GM18907 (cell line): ENCODE measurements around the gene LAMTOR1.
"Not testable (repeated sequence)": the region's sequence is repeated elsewhere in the genome, so short reads cannot be mapped to it uniquely, and the experiment has no call there.

Experiments used
- ATAC-seq: cut with Tn5 transposase; IDR thresholded peaks from one replicate; pipeline ENCODE4 v1.9.1; 2021; ENCODE audit warnings: mild to moderate bottlenecking, moderate library complexity; ENCODE audit not compliant: unreplicated experiment

Gene LAMTOR1

DNA sequence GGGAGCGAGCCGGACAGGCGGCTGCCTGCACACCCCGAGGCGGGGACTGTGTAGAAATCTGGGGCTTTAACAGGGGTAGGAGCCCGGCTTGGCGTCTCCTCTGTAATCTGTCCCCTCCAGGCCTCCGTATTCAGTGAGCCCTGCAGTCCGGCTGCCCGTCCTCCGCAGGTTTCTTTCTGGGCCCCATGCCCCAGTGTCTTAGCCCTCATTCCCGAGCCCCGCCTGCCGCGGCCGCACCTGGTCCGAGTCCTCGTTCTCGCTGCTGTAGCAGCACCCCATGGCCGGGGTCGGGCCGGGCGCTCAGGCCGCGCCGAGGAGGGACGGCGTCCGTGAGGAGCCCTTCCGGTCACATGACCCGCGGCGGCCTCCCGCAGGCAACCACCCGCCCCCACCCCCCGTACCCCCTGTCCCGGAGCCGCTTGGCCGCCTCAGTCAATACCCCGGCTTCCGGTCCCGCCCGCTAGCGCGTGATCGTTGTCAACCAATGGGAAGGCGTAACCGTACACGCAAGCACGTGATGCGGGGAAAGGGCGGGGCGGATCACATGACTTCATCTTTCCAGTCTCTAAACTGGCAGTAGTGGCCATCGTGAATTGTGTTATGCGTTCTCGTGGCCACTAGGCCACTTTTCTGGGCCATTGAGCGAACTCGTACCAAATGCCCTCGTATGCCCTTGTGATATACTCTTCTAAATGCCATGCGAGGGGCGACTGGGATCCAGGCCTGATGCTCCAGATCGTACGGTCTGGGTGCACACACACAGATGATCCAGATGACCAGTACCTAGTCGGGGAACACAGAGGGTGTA is at the start of gene LAMTOR1:
TSS of gene LAMTOR1 (minus strand) at position 352 of the 808 bp plus-strand sequence. CDS start at position 279, 73 bp downstream.
- peak; percentile 79 for ATAC-seq

GRCh38 chr11:72150882-72151281 is 47.8 kb upstream of the LAMTOR1 start:
- ATAC-seq = no peak

- no peak for ATAC-seq
These were observed 43.5 kb upstream of the LAMTOR1 start for GRCh38 chr11:72146625-72147024.

- ATAC-seq = no peak
These were observed 41.9 kb upstream of the LAMTOR1 start for GRCh38 chr11:72144807-72145565.

GRCh38 chr11:72142543-72142942 is 39.4 kb upstream of the LAMTOR1 start:
- not testable (repeated sequence) for ATAC-seq

- ATAC-seq = not testable (repeated sequence)
These were observed 39.0 kb upstream of the LAMTOR1 start for GRCh38 chr11:72142086-72142485.

GRCh38 chr11:72141066-72141465 is 38.0 kb upstream of the LAMTOR1 start:
- no peak for ATAC-seq

DNA sequence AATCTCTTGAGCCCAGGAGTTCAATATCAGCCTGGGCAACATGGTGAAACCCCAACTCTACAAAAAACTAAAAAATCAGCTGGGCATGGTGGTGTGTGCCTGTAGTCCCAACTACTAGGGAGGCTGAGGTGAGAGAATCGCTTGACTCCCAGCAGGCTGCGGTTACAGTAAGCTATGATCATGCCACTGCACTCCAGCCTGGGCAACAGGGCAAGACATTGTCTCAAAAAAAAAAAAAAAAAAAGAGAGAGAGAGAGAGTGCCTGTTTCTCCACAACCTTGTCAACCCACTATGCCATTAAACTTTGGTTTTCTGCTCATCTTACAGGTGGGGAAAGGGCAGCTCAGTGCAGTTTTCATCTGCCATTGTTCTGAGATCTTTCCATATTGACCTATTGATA is 37.6 kb upstream of the LAMTOR1 start:
- ATAC-seq = no peak

- no peak for ATAC-seq
These were observed 36.4 kb upstream of the LAMTOR1 start for GRCh38 chr11:72139500-72139899.

DNA sequence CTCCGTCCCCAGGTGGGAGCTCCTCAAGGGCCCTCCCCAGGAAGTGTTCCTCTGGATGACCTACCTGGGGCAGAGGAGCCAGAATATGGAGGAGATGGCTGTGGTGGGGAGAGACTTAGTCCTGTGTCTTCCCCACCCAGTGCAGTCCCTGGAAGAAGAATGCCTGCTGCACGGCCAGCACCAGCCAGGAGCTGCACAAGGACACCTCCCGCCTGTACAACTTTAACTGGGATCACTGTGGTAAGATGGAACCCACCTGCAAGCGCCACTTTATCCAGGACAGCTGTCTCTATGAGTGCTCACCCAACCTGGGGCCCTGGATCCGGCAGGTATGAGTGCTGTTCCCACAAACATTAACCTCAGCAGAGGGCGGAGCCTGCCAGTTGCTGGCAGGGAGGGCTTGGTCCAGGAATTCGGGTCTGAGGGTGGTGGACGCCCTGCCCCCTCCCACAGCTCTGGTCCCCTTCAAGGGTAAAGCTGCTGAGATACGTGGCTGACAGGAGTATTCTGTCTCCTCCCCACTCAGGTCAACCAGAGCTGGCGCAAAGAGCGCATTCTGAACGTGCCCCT is 35.8 kb upstream of the LAMTOR1 start:
- ATAC-seq = no peak

- no peak for ATAC-seq
These were observed 33.7 kb upstream of the LAMTOR1 start for GRCh38 chr11:72136684-72137262.

DNA sequence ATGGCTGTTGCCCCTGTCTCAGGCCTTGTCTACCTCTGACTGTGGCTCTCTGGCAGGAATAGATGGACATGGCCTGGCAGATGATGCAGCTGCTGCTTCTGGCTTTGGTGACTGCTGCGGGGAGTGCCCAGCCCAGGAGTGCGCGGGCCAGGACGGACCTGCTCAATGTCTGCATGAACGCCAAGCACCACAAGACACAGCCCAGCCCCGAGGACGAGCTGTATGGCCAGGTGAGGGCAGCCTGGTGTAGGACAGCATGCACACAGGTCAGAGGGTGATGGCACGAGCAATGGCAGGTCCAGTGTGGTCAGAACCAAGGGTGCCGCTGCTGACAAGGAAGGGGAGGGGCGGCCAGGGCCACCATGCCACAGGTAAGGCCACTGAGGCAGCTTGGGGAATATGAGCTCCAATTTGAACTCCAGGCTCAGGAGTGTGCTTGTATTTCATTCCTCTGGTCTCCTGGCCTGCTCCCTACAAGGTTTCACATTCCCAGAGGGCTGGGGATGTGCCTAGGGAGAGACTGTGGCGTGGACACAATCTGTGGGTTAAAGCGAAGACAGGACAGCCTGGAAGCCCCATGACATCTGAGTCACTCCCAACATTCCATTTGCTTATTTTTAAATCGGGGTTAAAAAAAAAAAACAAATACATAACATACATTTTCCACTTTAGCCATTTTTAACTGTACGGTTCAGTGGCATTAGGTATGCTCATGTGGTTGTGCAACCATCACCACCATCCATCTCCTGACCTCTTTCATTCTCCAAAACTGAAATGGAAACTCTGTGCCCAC is 33.0 kb upstream of the LAMTOR1 start:
- ATAC-seq = no peak

GRCh38 chr11:72135473-72135872 is 32.4 kb upstream of the LAMTOR1 start, which contains the start of gene FOLR3:
TSS of gene FOLR3 (plus strand) at chr11:72135725. CDS start at chr11:72135953, 228 bp downstream.
- ATAC-seq = not testable (repeated sequence)

DNA sequence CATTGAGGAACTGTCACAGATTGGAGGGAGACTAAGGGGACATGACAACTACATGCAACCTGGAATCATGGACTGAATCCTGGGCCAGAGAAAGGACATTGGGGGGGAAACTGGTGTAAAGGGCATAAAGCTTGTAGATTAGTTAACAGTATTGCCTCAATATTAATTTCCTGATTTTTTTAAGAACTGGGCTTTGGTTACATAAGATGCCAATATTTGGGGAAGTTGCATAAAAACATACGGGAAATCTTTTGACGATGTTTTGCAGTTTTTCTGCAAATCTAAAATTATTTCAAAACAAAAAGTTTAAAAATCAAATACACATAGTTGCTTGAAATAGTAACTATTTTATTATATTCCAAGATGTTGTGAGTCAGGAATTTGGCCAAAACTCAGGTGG is 29.5 kb upstream of the LAMTOR1 start:
- no peak for ATAC-seq

- no peak for ATAC-seq
These were observed 26.3 kb upstream of the LAMTOR1 start for GRCh38 chr11:72129381-72129780.

- no peak for ATAC-seq
These were observed 24.8 kb upstream of the LAMTOR1 start for GRCh38 chr11:72127923-72128322.

DNA sequence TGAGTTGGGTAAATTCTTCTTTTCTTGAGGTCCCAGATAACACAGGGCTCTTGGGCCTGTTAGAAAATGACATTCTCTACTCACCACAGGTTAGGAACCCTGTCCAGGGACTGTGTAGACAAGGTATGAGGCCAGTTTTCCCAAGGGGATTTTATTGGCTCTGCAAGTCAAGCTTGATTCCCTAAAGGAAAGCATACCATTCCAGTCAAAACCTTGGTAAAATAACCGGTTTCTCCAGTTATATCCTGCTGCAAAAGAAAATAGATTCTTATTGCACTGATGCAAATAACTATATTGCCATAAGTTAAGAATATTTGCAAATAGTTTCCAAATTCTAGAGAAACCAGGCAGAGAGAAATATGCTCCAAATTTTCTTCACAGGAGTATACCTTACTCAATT is 22.9 kb upstream of the LAMTOR1 start:
- ATAC-seq = no peak

GRCh38 chr11:72124046-72124445 is 20.9 kb upstream of the LAMTOR1 start:
- no peak for ATAC-seq

DNA sequence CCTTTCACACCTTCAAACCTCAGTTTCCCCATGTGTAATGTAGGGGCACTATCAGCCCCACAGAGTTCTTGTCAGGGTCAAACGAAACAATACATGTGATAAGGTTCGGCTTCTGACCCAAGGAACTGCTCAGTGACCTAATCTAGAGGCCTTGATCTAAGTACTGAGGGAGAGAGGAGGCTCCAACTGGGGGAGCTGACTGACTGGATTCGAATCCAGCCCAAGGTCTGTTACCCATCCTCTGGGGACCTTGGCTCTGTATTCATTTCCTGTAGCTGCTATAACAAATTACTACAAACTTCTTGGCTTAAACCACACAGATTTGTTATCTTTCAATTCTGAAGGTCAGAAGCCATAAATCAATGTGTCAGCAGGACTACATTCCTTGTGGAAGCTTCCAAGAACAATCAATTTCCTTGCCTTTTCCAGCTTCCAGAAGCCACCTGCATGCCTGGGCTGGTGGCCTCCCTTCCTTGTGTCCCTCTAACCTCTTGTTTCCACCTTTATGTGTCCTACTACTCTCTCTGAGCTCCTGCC is 20.1 kb upstream of the LAMTOR1 start:
- ATAC-seq = no peak

- ATAC-seq = no peak
These were observed 19.5 kb upstream of the LAMTOR1 start for GRCh38 chr11:72122607-72123006.
